CD4-positive, alpha-beta T cell (primary cell): ENCODE measurements around the gene SAP130. TPM values are rescaled to one million over a fixed set of nuclear protein-coding genes. Genes with fewer than 3 reads are reported as not detected.

Source experiments
- ATAC-seq: fragments of 200-7000 bp; cut with Tn5 transposase; one replicate; pipeline ENCODE4 v1.10.0; 2022; ENCODE audit warnings: mild to moderate bottlenecking; ENCODE audit not compliant: poor library complexity
- CTCF ChIA-PET: fragments of 350-600 bp; sonication (Branson Sonifier 250); formaldehyde crosslinking; loops from one replicate; lab custom pipeline; 2021; ENCODE audit warnings: antibody characterized with exemption, inconsistent platforms; lab: Charles Lee
- POLR2A ChIA-PET: fragments of 350-600 bp; sonication (Branson Sonifier 250); formaldehyde crosslinking; loops from one replicate; lab custom pipeline; 2021; ENCODE audit warnings: antibody characterized with exemption, inconsistent platforms; lab: Charles Lee
- DNase-seq, 14 experiments: peaks; one replicate each; pipeline ENCODE4 v3.0.0-alpha.2; 2013 to 2020; ENCODE audit warnings: mixed read lengths in 2 of 14
- H3K27ac ChIP-seq, 2 donors: one replicate each; pipeline versions ENCODE4 v1.5.1 to v1.7.0; 2013; ENCODE audit warnings: low read length in 2 of 2, low read depth in 1 of 2, mild to moderate bottlenecking in 1 of 2
- H3K27me3 ChIP-seq, 2 experiments: 1 replicate in 1 of 2; 2 replicates in 1 of 2; pipeline versions ENCODE4 v1.6.1 to v1.7.0; 2013; ENCODE audit warnings: low read length in 2 of 2, control low read depth in 1 of 2, mild to moderate bottlenecking in 1 of 2, moderate library complexity in 1 of 2; ENCODE audit not compliant: insufficient read depth in 2 of 2, control insufficient read depth in 1 of 2
- H3K36me3 ChIP-seq: one replicate; pipeline ENCODE4 v1.6.1; 2013; ENCODE audit warnings: low read length, control low read depth; ENCODE audit not compliant: insufficient read depth
- H3K4me1 ChIP-seq: one replicate; pipeline ENCODE4 v1.6.1; 2013; ENCODE audit warnings: low read length, control low read depth; ENCODE audit not compliant: insufficient read depth
- H3K4me3 ChIP-seq: one replicate; pipeline ENCODE4 v1.5.1; 2013; ENCODE audit warnings: mild to moderate bottlenecking, low read length, moderate library complexity
- H3K9me3 ChIP-seq, 2 experiments: 1 replicate in 1 of 2; 2 replicates in 1 of 2; pipeline versions ENCODE4 v1.6.1 to v1.7.0; 2013; ENCODE audit warnings: low read length in 2 of 2, mild to moderate bottlenecking in 2 of 2, control low read depth in 1 of 2, moderate library complexity in 1 of 2; ENCODE audit not compliant: control insufficient read depth in 1 of 2, insufficient read depth in 1 of 2
- H3K27ac Mint-ChIP-seq: one replicate; pipeline ENCODE4 v1.8.0; 2020; ENCODE audit warnings: mixed read lengths
- H3K27me3 Mint-ChIP-seq: one replicate; pipeline ENCODE4 v1.8.0; 2021; ENCODE audit warnings: mixed read lengths
- H3K36me3 Mint-ChIP-seq: one replicate; pipeline ENCODE4 v1.8.0; 2021; ENCODE audit warnings: low read depth, mixed read lengths
- H3K4me1 Mint-ChIP-seq: one replicate; pipeline ENCODE4 v1.8.0; 2021; ENCODE audit warnings: low read depth, mixed read lengths
- H3K4me3 Mint-ChIP-seq: one replicate; pipeline ENCODE4 v1.8.0; 2020; ENCODE audit warnings: mild to moderate bottlenecking, mixed read lengths
- H3K9me3 Mint-ChIP-seq: one replicate; pipeline ENCODE4 v1.8.0; 2020; ENCODE audit warnings: mixed read lengths
- intact Hi-C, 2 experiments: fragments of 100-400 bp; cut with DNase I in 1 of 2; cut with micrococcal nuclease in 1 of 2; formaldehyde crosslinking; loops; one replicate each; pipeline versions ENCODE4 v1.15.1 to v1.9.0; 2023 to 2025; cut with DNase I, micrococcal nuclease
- total RNA-seq, 174 experiments: library from RNA in 2 of 174; stranded (reverse) in 2 of 174; gene quantifications; one replicate each; pipeline ENCODE4 v1.2.3 and lab custom pipeline; 2021 to 2026
- TF ChIP-seq, protein P1 (sequence below): fragments of 200-600 bp; IDR thresholded peaks from one replicate; pipeline ENCODE4 v1.8.0; 2022; ENCODE audit warnings: antibody characterized with exemption, mild to moderate bottlenecking

The SAP130 gene
- total RNA-seq, 2 experiments from 2014 or later, result 19.2 to 21.0 TPM

DNA sequence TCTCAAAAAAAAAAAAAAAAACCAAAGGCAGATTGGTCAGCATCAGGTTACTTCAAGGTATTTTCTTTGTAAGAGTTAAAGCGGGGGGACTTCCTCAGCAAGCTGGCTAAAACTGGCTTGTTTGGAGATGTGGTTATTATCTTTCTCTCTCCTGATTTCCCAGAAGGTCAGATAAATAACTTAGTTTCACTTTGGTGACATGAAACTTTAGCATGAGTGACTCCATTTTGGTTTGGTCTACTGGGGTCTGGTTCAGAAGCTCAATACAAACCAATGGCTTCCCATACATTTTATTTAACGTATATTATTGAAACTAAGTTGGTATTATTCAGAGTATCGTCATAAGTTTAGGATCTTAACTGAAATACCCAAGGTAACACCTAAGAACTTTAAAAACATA lies 100.5 kb downstream of the SAP130 start:
- POLR2A ChIA-PET, result no interaction called here

DNA sequence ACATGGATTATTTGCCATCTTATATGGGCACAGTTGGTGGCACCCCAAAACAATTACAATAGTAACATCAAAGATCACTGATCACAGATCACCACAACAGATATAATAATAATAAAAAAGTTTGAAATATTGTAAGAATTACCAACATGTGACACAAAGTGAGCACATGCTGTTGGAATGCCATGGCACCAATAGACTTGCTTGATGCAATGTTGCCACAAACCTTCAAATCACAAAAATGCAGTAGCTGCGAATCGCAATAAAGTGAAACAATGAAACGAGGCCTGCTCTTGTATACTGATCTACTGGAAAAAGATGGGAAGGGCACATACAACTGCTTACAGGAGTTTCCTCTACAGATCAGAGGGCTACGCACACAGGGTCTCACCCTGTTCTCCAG lies 109.9 kb downstream of the SAP130 start:
- Histone ChIP-seq H3K9me3 (no peaks in the 10 kb centered on the region), H3K27ac (no peak overlapping the region), H3K36me3 (no peaks in the 10 kb centered on the region), H3K4me1 (no peaks in the 10 kb centered on the region), H3K27me3 (no peaks in the 10 kb centered on the region), H3K4me3 (no peak overlapping the region)
- H3K36me3 Mint-ChIP-seq, result no peaks in the 10 kb centered on the region
- intact Hi-C loops, result no loop called here
- no peak for DNase-seq
- H3K4me1 Mint-ChIP-seq, result no peaks in the 10 kb centered on the region
- no peak overlapping the region for H3K4me3 Mint-ChIP-seq
- TF ChIP-seq, protein P1, sequence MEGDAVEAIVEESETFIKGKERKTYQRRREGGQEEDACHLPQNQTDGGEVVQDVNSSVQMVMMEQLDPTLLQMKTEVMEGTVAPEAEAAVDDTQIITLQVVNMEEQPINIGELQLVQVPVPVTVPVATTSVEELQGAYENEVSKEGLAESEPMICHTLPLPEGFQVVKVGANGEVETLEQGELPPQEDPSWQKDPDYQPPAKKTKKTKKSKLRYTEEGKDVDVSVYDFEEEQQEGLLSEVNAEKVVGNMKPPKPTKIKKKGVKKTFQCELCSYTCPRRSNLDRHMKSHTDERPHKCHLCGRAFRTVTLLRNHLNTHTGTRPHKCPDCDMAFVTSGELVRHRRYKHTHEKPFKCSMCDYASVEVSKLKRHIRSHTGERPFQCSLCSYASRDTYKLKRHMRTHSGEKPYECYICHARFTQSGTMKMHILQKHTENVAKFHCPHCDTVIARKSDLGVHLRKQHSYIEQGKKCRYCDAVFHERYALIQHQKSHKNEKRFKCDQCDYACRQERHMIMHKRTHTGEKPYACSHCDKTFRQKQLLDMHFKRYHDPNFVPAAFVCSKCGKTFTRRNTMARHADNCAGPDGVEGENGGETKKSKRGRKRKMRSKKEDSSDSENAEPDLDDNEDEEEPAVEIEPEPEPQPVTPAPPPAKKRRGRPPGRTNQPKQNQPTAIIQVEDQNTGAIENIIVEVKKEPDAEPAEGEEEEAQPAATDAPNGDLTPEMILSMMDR, result no peak
- CTCF ChIA-PET, result no interaction called here
- no peak overlapping the region for H3K27ac Mint-ChIP-seq
- no peaks in the 10 kb centered on the region for H3K27me3 Mint-ChIP-seq
- H3K9me3 Mint-ChIP-seq, result no peaks in the 10 kb centered on the region
- no peak for ATAC-seq
- POLR2A ChIA-PET, result no interaction called here

More for the DNA sequence above, 100.5 kb downstream of the SAP130 start:
- Histone ChIP-seq H3K4me1 (no peaks in the 10 kb centered on the region), H3K9me3 (no peaks in the 10 kb centered on the region), H3K36me3 (no peaks in the 10 kb centered on the region), H3K27ac (no peak overlapping the region), H3K27me3 (no peaks in the 10 kb centered on the region), H3K4me3 (no peak overlapping the region)
- H3K36me3 Mint-ChIP-seq, result no peaks in the 10 kb centered on the region
- DNase-seq, result no peak
- no peaks in the 10 kb centered on the region for H3K9me3 Mint-ChIP-seq
- intact Hi-C loops, result no loop called here
- no peaks in the 10 kb centered on the region for H3K4me1 Mint-ChIP-seq
- no peak overlapping the region for H3K4me3 Mint-ChIP-seq
- H3K27ac Mint-ChIP-seq, result no peak overlapping the region
- CTCF ChIA-PET, result no interaction called here
- no peak for ATAC-seq
- TF ChIP-seq, protein P1, result no peak
- no peaks in the 10 kb centered on the region for H3K27me3 Mint-ChIP-seq

DNA sequence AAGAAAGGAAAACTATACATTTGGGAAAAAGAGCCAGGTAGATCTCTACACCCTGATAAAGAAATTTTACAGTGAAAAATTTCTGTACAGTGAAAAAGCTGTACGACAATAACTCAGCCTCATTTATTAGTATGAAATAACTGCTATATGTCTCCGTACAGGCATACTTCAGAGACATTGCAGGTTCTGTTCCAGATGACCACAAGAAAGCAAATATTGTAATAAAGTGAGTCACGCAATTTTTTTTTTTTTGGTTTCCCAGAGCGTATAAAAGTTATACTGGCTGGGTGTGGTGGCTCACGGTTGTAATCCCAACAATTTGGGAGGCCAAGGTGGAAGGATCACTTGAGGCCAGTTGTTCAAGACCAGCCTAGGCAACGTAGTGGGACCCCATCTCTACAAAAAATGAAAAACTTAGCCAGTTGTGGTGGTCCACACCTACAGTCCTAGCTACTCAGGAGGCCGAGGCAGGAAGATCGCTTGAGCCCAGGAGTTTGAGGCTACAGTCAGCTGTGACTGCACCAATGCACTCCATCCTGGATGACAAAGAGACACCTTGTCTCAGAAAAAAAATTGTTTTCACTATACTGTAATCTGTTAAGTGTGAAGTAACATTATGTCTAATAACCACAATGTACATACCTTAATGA lies 113.9 kb downstream of the SAP130 start:
- Mint-ChIP-seq H3K4me1 (no peaks in the 10 kb centered on the region), H3K27me3 (no peaks in the 10 kb centered on the region), H3K27ac (no peak overlapping the region), H3K36me3 (no peaks in the 10 kb centered on the region), H3K4me3 (no peak overlapping the region), H3K9me3 (no peaks in the 10 kb centered on the region)
- H3K4me3 ChIP-seq, result no peak overlapping the region
- no peak for ATAC-seq
- TF ChIP-seq, protein P1, result no peak
- no peaks in the 10 kb centered on the region for H3K9me3 ChIP-seq
- no peaks in the 10 kb centered on the region for H3K4me1 ChIP-seq
- H3K27ac ChIP-seq, result no peak overlapping the region
- CTCF ChIA-PET, result no interaction called here
- DNase-seq, result no peak
- intact Hi-C loops, result no loop called here
- POLR2A ChIA-PET, result no interaction called here
- H3K36me3 ChIP-seq, result no peaks in the 10 kb centered on the region
- H3K27me3 ChIP-seq, result no peaks in the 10 kb centered on the region
